Lung (tissue), 12 donors: ENCODE data around the gene PXK. TPM values are rescaled to one million over a fixed set of nuclear protein-coding genes. Genes with fewer than 3 reads are reported as not detected.

Experiments used
- ATAC-seq: fragments of 200-7000 bp; cut with Tn5 transposase; one replicate; pipeline ENCODE4 v1.9.1; 2020; ENCODE audit warnings: moderate number of reproducible peaks; ENCODE audit not compliant: insufficient read depth, low FRiP score
- DNase-seq, 3 donors: peaks; one replicate each; pipeline ENCODE4 v3.0.0-alpha.2; 2013 to 2017
- H3K27ac ChIP-seq, 2 donors: one replicate each; pipeline ENCODE4 v1.5.1; 2013; ENCODE audit warnings: mild to moderate bottlenecking in 2 of 2, moderate library complexity in 2 of 2, control low read depth in 1 of 2, inconsistent platforms in 1 of 2, low read depth in 1 of 2, low read length in 1 of 2
- H3K27me3 ChIP-seq, 3 donors: one replicate each; pipeline ENCODE4 v1.5.1; 2013; ENCODE audit warnings: low read length in 2 of 3; ENCODE audit not compliant: control insufficient read depth in 3 of 3, insufficient read depth in 3 of 3
- H3K36me3 ChIP-seq, 4 donors: one replicate each; pipeline ENCODE4 v1.5.1; 2013; ENCODE audit warnings: low read length in 4 of 4, mild to moderate bottlenecking in 1 of 4, moderate library complexity in 1 of 4; ENCODE audit not compliant: control insufficient read depth in 4 of 4, insufficient read depth in 4 of 4
- H3K4me1 ChIP-seq, 5 donors: one replicate each; pipeline ENCODE4 v1.5.1; 2013; ENCODE audit warnings: low read length in 5 of 5, mild to moderate bottlenecking in 2 of 5, moderate library complexity in 1 of 5; ENCODE audit not compliant: control insufficient read depth in 5 of 5, insufficient read depth in 5 of 5
- H3K4me3 ChIP-seq: one replicate; pipeline ENCODE4 v1.5.1; 2013; ENCODE audit warnings: mild to moderate bottlenecking, control low read depth, moderate library complexity
- H3K9ac ChIP-seq, 2 donors: one replicate each; pipeline ENCODE4 v1.5.1; 2013; ENCODE audit warnings: low read length in 2 of 2, control low read depth in 1 of 2; ENCODE audit not compliant: insufficient read depth in 1 of 2
- H3K9me3 ChIP-seq, 4 donors: one replicate each; pipeline ENCODE4 v1.5.1; 2013; ENCODE audit warnings: low read length in 3 of 4, mild to moderate bottlenecking in 1 of 4, moderate library complexity in 1 of 4; ENCODE audit not compliant: control insufficient read depth in 4 of 4, insufficient read depth in 3 of 4
- CTCF ChIP-seq: IDR thresholded peaks from 2 replicates; pipeline ENCODE4 v1.5.1; 2012; ENCODE audit warnings: mild to moderate bottlenecking; ENCODE audit errors: control extremely low read depth, extremely low read depth
- WGBS, 2 donors: extraction: QIAGEN DNeasy Blood & Tissue Kit; methylation state at CpG; one replicate each; pipeline ENCODE4 v1.1.7; 2013; 5-methylcytosine and 5-hydroxymethylcytosine counted together
- polyA plus RNA-seq, 2 donors: library from polyadenylated mRNA; stranded (reverse); fragments of 200-250 nt; gene quantifications; one replicate each; pipeline ENCODE4 v1.2.1, GENCODE V29; 2013
- total RNA-seq, 2 donors: library from RNA; depleted of rRNA in 1 of 2; stranded (reverse); fragments of >200 nt in 1 of 2; gene quantifications; one replicate each; pipeline ENCODE4 v1.2.1, GENCODE V29; 2014 to 2021
- donor health status: control.
- donor health status: control.
- donor health status: Bipolar disorder and iron deficiency.
- donor health status: healthy.
- donor health status: DM: yes; HTN: yes; CAD: no.

The PXK gene
- total and polyA plus RNA-seq, 4 donors, result 6.0 to 41.7 (median 22.1) TPM

- no peaks in the 10 kb centered on the region for H3K27me3 ChIP-seq
- ATAC-seq (no peak), DNase-seq (no peak)
- no peak for TF ChIP-seq CTCF
- no peaks in the 10 kb centered on the region for H3K36me3 ChIP-seq
- no peak overlapping the region for H3K27ac ChIP-seq
- H3K9ac ChIP-seq, result no peak overlapping the region
- 89 to 98% methylated on average over 3 of the region's 3 CpGs for WGBS, 2 donors
- no peak overlapping the region for H3K4me3 ChIP-seq
- H3K4me1 ChIP-seq, result peaks cover 0 to 8% (median 0%) of the 10 kb centered on the region in 5 donors
- no peaks in the 10 kb centered on the region for H3K9me3 ChIP-seq
Measured at GRCh38 chr3:58358092-58358491, 25.4 kb downstream of the PXK start.

DNA sequence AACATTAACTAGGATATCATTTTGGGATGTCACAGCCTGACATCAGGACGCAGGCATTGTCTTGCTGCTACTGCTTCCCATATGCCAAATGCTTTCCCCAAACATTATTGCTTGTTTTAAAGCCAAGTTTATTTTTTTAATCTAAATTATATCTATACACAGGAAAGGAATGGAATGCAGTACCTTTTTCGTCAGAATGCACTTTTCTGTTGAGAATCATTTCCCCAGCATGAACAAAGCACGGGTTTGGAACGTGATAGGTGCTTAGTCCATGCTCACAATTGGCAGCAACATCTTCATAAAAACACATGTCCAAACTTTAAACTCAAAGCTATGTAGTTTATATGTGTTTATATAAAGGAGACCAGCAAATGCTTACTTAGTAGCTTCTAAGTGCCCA lies 26.1 kb downstream of the PXK start:
- DNase-seq, result no peak
- H3K4me1 ChIP-seq, result peaks cover 0 to 8% (median 0%) of the 10 kb centered on the region in 5 donors
- H3K27me3 ChIP-seq, result no peaks in the 10 kb centered on the region
- WGBS, 2 donors, result 78 to 80% methylated on average over 4 of the region's 4 CpGs
- no peak for TF ChIP-seq CTCF
- H3K27ac ChIP-seq, result no peak overlapping the region
- H3K9ac ChIP-seq, result no peak overlapping the region
- no peak overlapping the region for H3K4me3 ChIP-seq
- ATAC-seq, result no peak
- H3K9me3 ChIP-seq, result no peaks in the 10 kb centered on the region
- H3K36me3 ChIP-seq, result no peaks in the 10 kb centered on the region

DNA sequence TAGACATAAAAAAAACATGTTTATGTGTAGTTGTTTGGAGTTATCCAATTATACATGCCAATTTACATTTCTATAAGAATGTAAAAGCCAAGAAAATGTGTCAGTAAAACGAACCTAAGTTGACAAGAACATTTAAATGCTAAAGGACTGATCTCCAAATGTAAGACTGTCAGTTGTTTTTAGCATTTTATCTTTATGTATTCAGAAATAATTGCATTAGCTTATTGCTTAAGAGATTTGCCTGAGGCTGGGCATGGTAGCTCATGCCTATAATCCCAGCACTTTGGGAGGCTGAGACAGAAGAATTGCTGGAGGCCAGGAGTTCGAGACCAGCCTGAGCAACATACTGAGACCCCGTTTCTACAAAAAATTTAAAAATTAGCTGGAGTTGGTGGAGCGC lies 26.9 kb downstream of the PXK start:
- TF ChIP-seq CTCF, result no peak
- DNase-seq (no peak), ATAC-seq (no peak)
- Histone ChIP-seq H3K4me1 (peaks cover 0 to 8% (median 0%) of the 10 kb centered on the region in 5 donors), H3K4me3 (no peak overlapping the region), H3K27me3 (no peaks in the 10 kb centered on the region), H3K27ac (no peak overlapping the region), H3K9ac (no peak overlapping the region), H3K36me3 (no peaks in the 10 kb centered on the region), H3K9me3 (no peaks in the 10 kb centered on the region)
- WGBS, 2 donors, result 92 to 96% methylated on average over 4 of the region's 4 CpGs

GRCh38 chr3:58361866-58362265 lies 29.2 kb downstream of the PXK start:
- no peaks in the 10 kb centered on the region for H3K9me3 ChIP-seq
- H3K36me3 ChIP-seq, result peaks cover 0 to 2% (median 0%) of the 10 kb centered on the region in 4 donors
- no peak overlapping the region for H3K27ac ChIP-seq
- no peaks in the 10 kb centered on the region for H3K27me3 ChIP-seq
- H3K4me3 ChIP-seq, result no peak overlapping the region
- ATAC-seq (no peak), DNase-seq (no peak)
- no peak overlapping the region for H3K9ac ChIP-seq
- TF ChIP-seq CTCF, result no peak
- peaks cover 0 to 8% (median 0%) of the 10 kb centered on the region in 5 donors for H3K4me1 ChIP-seq
